A673 (cell line): Measurements from ENCODE around the gene LTV1. TPM values are rescaled to one million over a fixed set of nuclear protein-coding genes. Genes with fewer than 3 reads are reported as not detected.

Experiments
- BruUV-seq: library from RNA; stranded (reverse); fragments of 400-500 nt; replicated peaks from 2 replicates; lab custom pipeline; 2021; lab: Mats Ljungman, UMichigan
- CTCF ChIA-PET: fragments of 300-600 bp; sonication (Branson Sonifier 250); formaldehyde crosslinking; loops from one replicate; lab custom pipeline; 2022; ENCODE audit warnings: antibody characterized with exemption; lab: Charles Lee
- POLR2A ChIA-PET: fragments of 300-600 bp; sonication (Branson Sonifier 250); formaldehyde crosslinking; loops from one replicate; lab custom pipeline; 2022; ENCODE audit warnings: antibody characterized with exemption; ENCODE audit not compliant: low non-redundant PET; lab: Charles Lee
- DNase-seq: peaks from one replicate; pipeline ENCODE4 v3.0.0-alpha.2; 2015; ENCODE audit warnings: low spot score
- H3K27ac ChIP-seq: fragments of 200-600 bp; sonication (generic); 2 replicates; pipeline ENCODE4 v1.5.1; 2016; ENCODE audit warnings: mixed run types, low read depth, mild to moderate bottlenecking, mixed read lengths, antibody characterized with exemption, low read length; ENCODE audit not compliant: poor library complexity, severe bottlenecking
- H3K27me3 ChIP-seq: fragments of 200-600 bp; sonication (generic); replicated peaks from 2 replicates; pipeline ENCODE4 v1.6.1; 2017; ENCODE audit warnings: mixed run types, low read depth, mild to moderate bottlenecking, mixed read lengths, antibody characterized with exemption, low read length; ENCODE audit not compliant: insufficient read depth, poor library complexity
- H3K36me3 ChIP-seq: fragments of 200-600 bp; sonication (generic); 2 replicates; pipeline ENCODE4 v1.6.1; 2016; ENCODE audit warnings: mixed run types, mild to moderate bottlenecking, mixed read lengths, antibody characterized with exemption, low read length; ENCODE audit not compliant: insufficient read depth, poor library complexity, severe bottlenecking
- H3K4me1 ChIP-seq: fragments of 200-600 bp; sonication (generic); 2 replicates; pipeline ENCODE4 v1.6.1; 2017; ENCODE audit warnings: mixed run types, mild to moderate bottlenecking, mixed read lengths, antibody characterized with exemption, low read length; ENCODE audit not compliant: insufficient read depth, poor library complexity, severe bottlenecking
- H3K4me3 ChIP-seq: fragments of 200-600 bp; sonication (generic); 2 replicates; pipeline ENCODE4 v1.5.1; 2016; ENCODE audit warnings: low read depth, mixed run types, mild to moderate bottlenecking, mixed read lengths, low read length; ENCODE audit not compliant: poor library complexity, severe bottlenecking
- H3K9me3 ChIP-seq: fragments of 200-600 bp; sonication (generic); 2 replicates; pipeline ENCODE4 v1.6.1; 2016; ENCODE audit warnings: mixed run types, low read depth, mild to moderate bottlenecking, mixed read lengths, antibody characterized with exemption, low read length; ENCODE audit not compliant: poor library complexity, severe bottlenecking
- EZH2 ChIP-seq: fragments of 200-600 bp; sonication (generic); IDR thresholded peaks from 2 replicates; pipeline ENCODE4 v1.6.1; 2017; ENCODE audit warnings: borderline replicate concordance, low read depth, mild to moderate bottlenecking, mixed read lengths, antibody characterized with exemption, low read length; ENCODE audit not compliant: poor library complexity, severe bottlenecking
- intact Hi-C: fragments of 100-400 bp; cut with micrococcal nuclease; formaldehyde crosslinking; loops from one replicate; pipeline ENCODE4 v1.10.0; 2022; ENCODE audit not compliant: unreplicated experiment
- total RNA-seq: library from RNA; stranded (reverse); gene quantifications from 2 replicates; pipeline ENCODE4 v1.2.3, GENCODE V29; 2021
- TF ChIP-seq, protein P1 (sequence below): fragments of 300-800, 200-600 bp; sonication (generic); conservative IDR thresholded peaks from 2 replicates; pipeline ENCODE4 v1.5.1; 2017; ENCODE audit warnings: low read depth, mild to moderate bottlenecking, antibody characterized with exemption, low read length, moderate library complexity, mixed read lengths

LTV1 gene
- total RNA-seq, 1 experiment from 2014 or later = 51.8 TPM

DNA sequence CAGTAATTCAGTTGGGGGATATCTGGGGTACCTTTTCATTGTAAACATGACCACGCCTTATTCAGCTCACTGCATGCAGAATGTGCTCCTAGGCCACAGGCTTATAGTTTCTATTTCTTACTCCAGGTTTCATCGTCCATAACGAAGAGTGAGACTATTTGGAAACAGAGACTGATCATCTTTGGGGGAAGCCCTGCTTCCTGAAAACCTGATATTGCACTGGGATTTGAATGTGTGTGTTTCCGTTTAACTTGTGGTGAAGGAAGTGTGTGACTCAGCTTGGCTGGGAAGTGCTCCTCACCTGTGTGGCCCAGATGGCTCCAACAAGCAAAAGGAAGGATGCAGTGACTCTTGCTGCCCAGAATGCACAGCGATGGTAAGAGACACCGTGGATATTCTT lies 19.6 kb upstream of the LTV1 start:
- H3K27me3 ChIP-seq = no peaks in the 10 kb centered on the region
- BruUV-seq = no TSS peak
- CTCF ChIA-PET = no interaction called here
- H3K4me1 ChIP-seq = no peaks in the 10 kb centered on the region
- DNase-seq = no peak
- H3K27ac ChIP-seq = no peak overlapping the region
- intact Hi-C loops = no loop called here
- no peak for TF ChIP-seq EZH2
- TF ChIP-seq, protein P1, sequence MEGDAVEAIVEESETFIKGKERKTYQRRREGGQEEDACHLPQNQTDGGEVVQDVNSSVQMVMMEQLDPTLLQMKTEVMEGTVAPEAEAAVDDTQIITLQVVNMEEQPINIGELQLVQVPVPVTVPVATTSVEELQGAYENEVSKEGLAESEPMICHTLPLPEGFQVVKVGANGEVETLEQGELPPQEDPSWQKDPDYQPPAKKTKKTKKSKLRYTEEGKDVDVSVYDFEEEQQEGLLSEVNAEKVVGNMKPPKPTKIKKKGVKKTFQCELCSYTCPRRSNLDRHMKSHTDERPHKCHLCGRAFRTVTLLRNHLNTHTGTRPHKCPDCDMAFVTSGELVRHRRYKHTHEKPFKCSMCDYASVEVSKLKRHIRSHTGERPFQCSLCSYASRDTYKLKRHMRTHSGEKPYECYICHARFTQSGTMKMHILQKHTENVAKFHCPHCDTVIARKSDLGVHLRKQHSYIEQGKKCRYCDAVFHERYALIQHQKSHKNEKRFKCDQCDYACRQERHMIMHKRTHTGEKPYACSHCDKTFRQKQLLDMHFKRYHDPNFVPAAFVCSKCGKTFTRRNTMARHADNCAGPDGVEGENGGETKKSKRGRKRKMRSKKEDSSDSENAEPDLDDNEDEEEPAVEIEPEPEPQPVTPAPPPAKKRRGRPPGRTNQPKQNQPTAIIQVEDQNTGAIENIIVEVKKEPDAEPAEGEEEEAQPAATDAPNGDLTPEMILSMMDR = no peak
- no peaks in the 10 kb centered on the region for H3K9me3 ChIP-seq
- POLR2A ChIA-PET = no interaction called here
- no peak overlapping the region for H3K4me3 ChIP-seq
- H3K36me3 ChIP-seq = no peaks in the 10 kb centered on the region

DNA sequence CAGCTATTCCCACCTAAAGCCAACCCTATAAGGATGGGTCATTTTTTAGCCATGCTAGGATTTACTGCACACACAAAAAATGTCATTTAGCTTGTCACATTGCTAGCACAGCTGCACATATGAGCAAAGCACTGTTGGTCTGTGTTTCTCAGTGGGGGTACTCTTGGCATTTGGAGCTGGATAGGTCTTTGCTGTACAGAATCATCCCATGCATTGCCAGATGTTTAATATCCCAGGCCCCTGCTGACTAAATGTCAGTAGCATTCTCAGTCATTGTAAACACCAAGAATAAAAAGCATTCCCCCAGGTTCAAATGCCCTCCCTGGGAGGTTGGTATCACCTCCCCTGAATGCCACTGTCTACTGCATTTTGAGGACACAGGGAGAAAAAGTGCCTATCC lies 14.6 kb upstream of the LTV1 start:
- no TSS peak for BruUV-seq
- H3K9me3 ChIP-seq = no peaks in the 10 kb centered on the region
- no peaks in the 10 kb centered on the region for H3K27me3 ChIP-seq
- intact Hi-C loops = no loop called here
- H3K36me3 ChIP-seq = no peaks in the 10 kb centered on the region
- no peak for DNase-seq
- TF ChIP-seq, protein P1 = no peak
- no peak for TF ChIP-seq EZH2
- H3K27ac ChIP-seq = no peak overlapping the region
- H3K4me1 ChIP-seq = no peaks in the 10 kb centered on the region
- ChIA-PET CTCF (interaction anchor here (0.6 kb wide), 1 partner anchor 378 kb away, joined by 5 read pairs; the partner anchor contains the start of genes ADAT2 and PEX3), POLR2A (no interaction called here)
- no peak overlapping the region for H3K4me3 ChIP-seq

DNA sequence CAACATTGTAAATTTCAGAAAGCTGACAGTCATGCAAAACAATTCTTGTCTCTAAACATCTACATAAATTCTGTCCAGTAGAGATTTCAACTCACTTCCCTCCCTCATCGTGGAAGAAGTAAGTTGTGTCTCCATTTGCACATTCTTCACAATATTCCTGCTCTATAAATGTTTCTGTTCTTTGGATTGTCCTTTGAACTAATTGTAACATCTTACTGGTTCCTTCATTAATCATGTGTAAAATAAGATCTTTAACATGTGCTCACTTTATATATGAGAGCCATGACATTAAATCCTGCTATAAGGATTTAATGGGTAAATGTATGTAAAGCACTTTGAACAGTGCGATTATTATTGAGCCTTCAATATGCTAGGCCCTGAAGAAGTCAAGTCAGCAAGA lies 7.0 kb upstream of the LTV1 start:
- CTCF ChIA-PET = no interaction called here
- H3K36me3 ChIP-seq = no peaks in the 10 kb centered on the region
- no peak overlapping the region for H3K4me3 ChIP-seq
- no TSS peak for BruUV-seq
- H3K27me3 ChIP-seq = no peaks in the 10 kb centered on the region
- POLR2A ChIA-PET = no interaction called here
- DNase-seq = no peak
- no peak overlapping the region for H3K27ac ChIP-seq
- TF ChIP-seq, protein P1 = no peak
- TF ChIP-seq EZH2 = no peak
- intact Hi-C loops = no loop called here
- no peaks in the 10 kb centered on the region for H3K4me1 ChIP-seq
- H3K9me3 ChIP-seq = no peaks in the 10 kb centered on the region
